Bronchus fibroblast of lung (primary cell): ENCODE measurements around the gene ATAD3C. TPM values are rescaled to one million over a fixed set of nuclear protein-coding genes. Genes with fewer than 3 reads are reported as not detected.

Experiments
- total RNA-seq: library from RNA; depleted of rRNA; stranded (reverse); fragments of >200 nt; gene quantifications from 2 replicates; pipeline ENCODE4 v1.2.3, GENCODE V29; 2015

ATAD3C gene, protein sequence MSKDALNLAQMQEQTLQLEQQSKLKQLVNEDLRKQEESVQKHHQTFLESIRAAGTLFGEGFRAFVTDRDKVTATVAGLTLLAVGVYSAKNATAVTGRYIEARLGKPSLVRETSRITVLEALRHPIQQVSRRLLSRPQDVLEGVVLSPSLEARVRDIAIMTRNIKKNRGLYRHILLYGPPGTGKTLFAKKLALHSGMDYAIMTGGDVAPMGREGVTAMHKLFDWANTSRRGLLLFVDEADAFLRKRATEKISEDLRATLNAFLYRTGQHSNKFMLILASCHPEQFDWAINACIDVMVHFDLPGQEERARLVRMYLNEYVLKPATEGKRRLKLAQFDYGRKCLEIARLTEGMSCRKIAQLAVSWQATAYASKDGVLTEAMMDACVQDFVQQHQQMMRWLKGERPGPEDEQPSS
- total RNA-seq = under 0.01 TPM in 1 of 2 replicates, not detected in the other

DNA sequence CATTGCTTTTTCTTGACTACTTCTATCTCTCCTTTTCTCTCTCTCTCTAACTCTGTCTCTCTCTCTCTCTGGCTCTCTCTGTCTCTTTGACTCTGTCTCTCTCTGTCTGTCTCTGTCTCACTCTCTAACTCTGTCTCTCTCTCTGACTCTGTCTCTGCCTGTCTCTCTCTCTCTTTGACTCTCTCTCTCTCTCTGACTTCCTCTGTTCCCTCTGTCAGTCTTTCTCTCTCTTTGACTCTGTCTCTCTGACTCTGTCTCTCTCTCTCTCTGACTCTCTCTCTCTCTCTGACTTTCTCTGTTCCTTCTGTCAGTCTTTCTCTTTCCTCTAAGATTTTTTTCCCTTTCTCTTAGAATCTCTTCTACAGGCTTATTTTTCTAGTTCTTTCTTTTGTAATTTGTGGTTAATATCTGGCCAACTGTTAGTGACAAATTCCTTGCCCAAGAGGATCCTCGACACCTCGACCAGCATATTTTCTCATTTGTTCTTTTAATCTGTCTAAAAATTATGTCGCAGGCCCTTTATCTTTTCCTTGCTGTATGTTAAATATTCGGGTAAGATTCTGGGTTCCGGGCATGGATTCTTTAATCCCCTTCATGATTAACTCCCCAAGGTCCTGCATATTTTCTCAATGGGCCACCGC is at the start of gene ATAD3C:
TSS of gene ATAD3C (plus strand) at position 591 of the 641 bp plus-strand sequence. CDS start 995 bp downstream, outside the sequence.

DNA sequence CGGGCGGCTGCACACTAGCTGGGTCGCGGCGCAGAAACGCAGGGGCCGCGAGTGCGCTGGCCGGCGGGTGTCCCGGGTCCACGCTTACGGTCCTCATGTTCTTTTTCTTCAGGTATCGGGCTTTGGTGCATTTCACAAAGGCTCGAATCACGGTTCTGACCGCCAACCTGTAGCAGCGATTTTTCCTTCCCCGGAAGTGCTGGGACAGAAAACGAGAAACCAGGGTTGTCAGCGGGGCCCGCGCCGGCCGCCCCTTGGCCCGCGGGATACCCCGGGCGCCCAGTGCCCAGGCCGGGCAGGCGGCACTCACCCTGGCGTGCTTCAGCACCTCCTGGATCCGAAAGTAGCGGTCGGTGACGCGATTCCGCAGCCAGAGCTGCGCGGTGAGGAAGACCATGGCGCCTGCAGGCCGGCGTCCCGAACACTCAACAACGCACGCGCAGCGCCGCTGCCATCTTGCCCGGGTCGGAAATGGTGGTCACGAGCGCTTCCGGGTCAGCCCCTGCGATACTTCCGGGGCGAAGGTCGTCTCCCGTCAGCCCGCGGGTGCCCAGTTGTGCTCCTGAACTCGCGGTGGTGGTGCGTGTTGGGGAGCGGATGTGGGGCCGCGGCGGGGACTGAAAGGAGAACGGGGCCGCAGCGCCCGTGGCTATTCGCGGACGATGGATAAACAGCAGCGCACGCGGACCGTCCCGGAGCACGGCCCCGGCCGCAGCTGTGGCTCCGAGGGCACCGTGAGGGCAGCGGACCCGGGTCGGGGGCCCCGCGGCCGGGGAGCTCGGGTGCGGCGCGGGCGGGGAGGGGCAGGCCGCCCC is 42.5 kb upstream of the ATAD3C start, which contains the start of gene MRPL20:
TSS of gene MRPL20 (minus strand) at position 473 of the 815 bp plus-strand sequence. CDS start at position 397, 76 bp downstream.

DNA sequence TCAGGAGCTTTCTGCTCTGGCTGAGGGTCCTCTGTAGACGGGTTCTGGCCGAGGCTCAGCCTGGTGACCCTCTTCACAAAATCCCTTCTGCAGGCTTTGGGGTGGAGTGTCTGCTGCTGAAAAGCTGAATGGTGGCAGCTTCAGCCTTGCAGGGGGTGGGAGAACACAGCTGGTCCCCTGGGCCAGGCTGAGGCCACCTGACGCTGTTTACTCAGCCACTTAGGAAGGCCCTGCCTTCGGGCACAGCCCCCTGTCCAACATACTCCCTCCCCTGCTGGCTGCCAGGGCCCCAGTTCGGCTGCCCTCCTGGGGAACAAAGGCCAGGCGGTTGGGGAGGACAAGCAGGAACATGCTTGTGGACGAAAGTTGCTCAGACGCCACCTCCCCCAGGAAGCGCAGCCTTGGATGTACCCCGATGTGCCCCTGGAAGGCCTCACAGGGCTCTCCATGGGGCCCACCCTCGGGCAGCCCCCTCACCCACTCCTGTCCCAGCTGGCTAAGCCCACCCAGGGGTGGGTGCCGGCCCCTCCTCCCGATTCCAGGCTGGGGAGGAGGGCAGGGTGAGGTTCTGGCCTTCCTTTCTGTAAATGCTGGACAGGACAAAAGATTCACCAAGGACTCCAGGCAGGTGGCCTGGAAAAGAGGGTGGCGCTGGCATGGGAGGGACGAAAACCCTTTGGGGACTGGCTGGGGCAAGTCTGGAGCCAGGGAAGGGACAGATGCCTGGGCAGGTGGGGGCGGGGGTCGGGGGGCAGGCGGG is 28.2 kb upstream of the ATAD3C start, which contains the start of gene ANKRD65:
TSS of gene ANKRD65 (minus strand) at position 130 of the 760 bp plus-strand sequence. CDS start 271 bp downstream, outside the sequence.

DNA sequence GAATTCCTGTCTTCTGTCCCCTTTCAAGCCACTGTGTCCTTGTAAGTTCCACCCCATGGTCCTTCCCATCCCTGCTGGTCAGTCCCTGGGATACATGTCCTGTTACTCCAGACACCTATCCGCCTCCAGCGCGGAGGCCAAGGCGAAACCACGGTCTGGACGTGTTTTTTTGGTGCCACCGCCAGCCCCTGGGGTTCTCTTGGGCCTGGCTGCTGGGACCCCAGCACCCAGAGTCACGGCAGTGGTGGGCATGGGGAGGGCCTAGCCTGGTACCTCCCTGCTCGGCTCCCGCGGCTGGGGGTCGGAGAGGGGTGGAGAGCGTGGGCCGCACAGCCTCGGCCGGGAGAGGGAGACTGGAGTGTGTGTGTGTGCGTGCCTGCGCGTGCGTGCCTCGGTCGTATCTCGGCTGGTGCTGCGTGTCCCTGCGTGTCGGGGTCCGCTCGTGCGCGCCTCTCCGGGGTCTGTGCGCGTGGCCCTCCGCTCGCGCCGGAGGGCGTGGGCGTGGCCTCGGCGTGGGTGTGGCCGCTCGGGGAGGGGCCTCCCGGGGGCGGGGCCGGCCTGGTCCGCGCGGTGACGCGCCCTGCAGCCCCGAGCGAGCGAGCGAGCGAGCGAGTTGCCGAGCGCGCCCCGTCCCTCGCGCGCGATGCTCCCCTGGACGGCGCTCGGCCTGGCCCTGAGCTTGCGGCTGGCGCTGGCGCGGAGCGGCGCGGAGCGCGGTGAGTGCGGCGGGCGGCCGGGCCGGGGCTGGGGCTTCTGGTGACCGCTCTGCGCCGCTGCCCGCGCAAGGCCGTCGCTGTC is 14.2 kb upstream of the ATAD3C start, which contains the start of gene VWA1:
TSS of gene VWA1 (plus strand) at position 585 of the 798 bp plus-strand sequence. CDS start at position 644, 59 bp downstream.

DNA sequence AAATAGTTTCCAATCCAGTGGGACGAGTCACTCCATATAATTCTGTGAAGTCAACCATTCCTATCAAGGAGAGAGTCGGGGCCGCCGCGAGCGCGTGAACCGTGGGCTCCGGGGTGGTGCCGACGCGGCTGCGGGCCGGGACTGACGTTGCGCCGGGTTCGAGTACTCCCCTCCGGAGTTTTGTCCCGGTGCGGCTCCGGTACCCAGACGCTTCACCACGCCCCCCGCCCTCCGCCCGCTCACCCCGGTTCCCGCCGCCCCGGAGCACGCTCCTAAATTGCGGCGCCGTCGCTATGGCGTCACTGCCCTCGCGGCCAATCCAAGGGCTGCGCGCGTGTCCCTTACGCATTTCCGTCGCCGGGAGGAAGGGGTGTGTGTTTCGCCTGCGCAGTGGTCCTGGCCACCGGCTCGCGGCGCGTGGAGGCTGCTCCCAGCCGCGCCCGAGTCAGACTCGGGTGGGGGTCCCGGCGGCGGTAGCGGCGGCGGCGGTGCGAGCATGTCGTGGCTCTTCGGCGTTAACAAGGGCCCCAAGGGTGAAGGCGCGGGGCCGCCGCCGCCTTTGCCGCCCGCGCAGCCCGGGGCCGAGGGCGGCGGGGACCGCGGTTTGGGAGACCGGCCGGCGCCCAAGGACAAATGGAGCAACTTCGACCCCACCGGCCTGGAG is 22.0 kb downstream of the ATAD3C start, which contains the start of gene ATAD3B:
TSS of gene ATAD3B (plus strand) at position 377 of the 664 bp plus-strand sequence. CDS start at position 497, 120 bp downstream.

DNA sequence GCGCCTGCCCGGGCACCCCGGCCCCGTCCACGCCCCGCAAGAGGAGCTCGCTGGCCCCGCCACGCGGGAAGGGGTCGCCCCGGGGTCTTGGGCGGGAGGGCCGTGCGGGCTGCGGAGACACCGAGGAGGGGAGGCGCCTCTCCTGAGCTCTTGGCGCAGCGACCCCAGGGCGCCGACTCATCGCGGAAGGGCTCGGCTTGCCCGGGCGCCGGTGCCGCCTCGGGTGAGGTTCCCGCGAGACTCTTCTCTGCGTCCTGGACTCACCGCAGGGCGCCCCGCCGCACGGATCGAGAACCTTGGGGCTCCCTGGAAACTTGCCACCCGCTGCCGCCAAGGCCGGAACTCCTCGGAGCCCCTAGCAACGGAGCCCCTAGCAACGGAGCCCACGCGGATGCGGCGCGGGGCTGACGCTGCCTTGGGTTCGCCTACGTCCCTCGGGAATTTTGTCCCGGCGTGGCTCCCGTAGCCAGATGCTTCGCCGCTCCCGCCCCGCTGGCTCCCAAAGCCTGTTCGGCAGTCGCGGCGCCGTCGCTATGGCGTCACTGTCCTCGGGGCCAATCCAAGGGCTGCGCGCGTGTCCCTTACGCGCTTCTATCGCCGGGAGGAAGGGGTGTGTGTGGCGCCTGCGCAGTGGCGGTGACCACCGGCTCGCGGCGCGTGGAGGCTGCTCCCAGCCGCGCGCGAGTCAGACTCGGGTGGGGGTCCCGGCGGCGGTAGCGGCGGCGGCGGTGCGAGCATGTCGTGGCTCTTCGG is 62.2 kb downstream of the ATAD3C start, which contains the start of gene ATAD3A:
TSS of gene ATAD3A (plus strand) at position 630 of the 753 bp plus-strand sequence. CDS start at position 737, 107 bp downstream.

Other genes starting within 250 kb of the ATAD3C start
- gene TNFRSF18, start 243.1 kb upstream of the ATAD3C start, total RNA-seq = 0.34 TPM in 1 of 2 replicates, not detected in the other
- 0.17 and 0.30 TPM in 2 replicates for gene TNFRSF4, start 235.5 kb upstream of the ATAD3C start, total RNA-seq
- gene SDF4, start 217.7 kb upstream of the ATAD3C start, total RNA-seq = 125 and 128 TPM in 2 replicates
- 23.2 and 25.7 TPM in 2 replicates for gene B3GALT6, start 217.5 kb upstream of the ATAD3C start, total RNA-seq
- gene C1QTNF12, start 203.0 kb upstream of the ATAD3C start, total RNA-seq = 0.17 and 0.59 TPM in 2 replicates
- gene UBE2J2, start 175.8 kb upstream of the ATAD3C start, total RNA-seq = 45.9 and 61.7 TPM in 2 replicates
- gene SCNN1D, start 169.3 kb upstream of the ATAD3C start, total RNA-seq = 0.30 and 1.2 TPM in 2 replicates
- 27.6 and 28.9 TPM in 2 replicates for gene ACAP3, start 141.8 kb upstream of the ATAD3C start, total RNA-seq
- gene PUSL1, start 141.1 kb upstream of the ATAD3C start, total RNA-seq = 32.4 and 42.2 TPM in 2 replicates
- gene INTS11, start 125.0 kb upstream of the ATAD3C start, total RNA-seq = 112 and 113 TPM in 2 replicates
- 26.0 and 29.1 TPM in 2 replicates for gene CPTP, start 124.9 kb upstream of the ATAD3C start, total RNA-seq
- gene TAS1R3, start 118.4 kb upstream of the ATAD3C start, total RNA-seq = under 0.01 TPM in 2 replicates
- 60.1 and 71.6 TPM in 2 replicates for gene DVL1, start 100.3 kb upstream of the ATAD3C start, total RNA-seq
- 382 and 409 TPM in 2 replicates for gene MXRA8, start 91.1 kb upstream of the ATAD3C start, total RNA-seq
- 193 and 196 TPM in 2 replicates for gene AURKAIP1, start 74.5 kb upstream of the ATAD3C start, total RNA-seq
- 53.2 and 54.5 TPM in 2 replicates for gene CCNL2, start 50.4 kb upstream of the ATAD3C start, total RNA-seq
- 153 and 190 TPM in 2 replicates for gene MRPL20, start 42.4 kb upstream of the ATAD3C start, total RNA-seq
- gene ANKRD65, start 28.4 kb upstream of the ATAD3C start, total RNA-seq = 0.45 and 0.50 TPM in 2 replicates
- 7.1 and 7.9 TPM in 2 replicates for gene VWA1, start 14.0 kb upstream of the ATAD3C start, total RNA-seq
- 25.1 and 26.3 TPM in 2 replicates for gene ATAD3B, start 22.1 kb downstream of the ATAD3C start, total RNA-seq
- 65.6 and 66.2 TPM in 2 replicates for gene ATAD3A, start 62.5 kb downstream of the ATAD3C start, total RNA-seq
- gene TMEM240, start 90.9 kb downstream of the ATAD3C start, total RNA-seq = 3.0 and 4.0 TPM in 2 replicates
- 115 and 136 TPM in 2 replicates for gene SSU72, start 125.2 kb downstream of the ATAD3C start, total RNA-seq
- gene FNDC10, start 150.4 kb downstream of the ATAD3C start, total RNA-seq = 3.1 and 3.4 TPM in 2 replicates
- 21.7 and 23.6 TPM in 2 replicates for gene MIB2, start 165.8 kb downstream of the ATAD3C start, total RNA-seq
- 10.3 and 10.4 TPM in 2 replicates for gene MMP23B, start 182.5 kb downstream of the ATAD3C start, total RNA-seq
- 14.3 and 16.5 TPM in 2 replicates for gene CDK11B, start 209.3 kb downstream of the ATAD3C start, total RNA-seq
- gene SLC35E2B, start 243.1 kb downstream of the ATAD3C start, total RNA-seq = 30.5 and 30.6 TPM in 2 replicates